Inflammatory macrophage (primary cell): Measurements from ENCODE around the gene VKORC1.

ENCODE experiments used
- DNase-seq, 2 donors: peaks; one replicate each; pipeline ENCODE4 v3.0.0-alpha.2; 2020 to 2022

The VKORC1 gene

GRCh38 chr16:31130336-31130891, 35.8 kb upstream of the VKORC1 start:
- peak; percentile 53 to 64 for DNase-seq

GRCh38 chr16:31129568-31130335, 35.2 kb upstream of the VKORC1 start:
- peak; percentile 88 to 89 for DNase-seq

GRCh38 chr16:31128711-31129567, 34.3 kb upstream of the VKORC1 start:
- DNase-seq, result peak; percentile 94 to 95

GRCh38 chr16:31127182-31127581, 32.6 kb upstream of the VKORC1 start:
- no peak for DNase-seq

DNA sequence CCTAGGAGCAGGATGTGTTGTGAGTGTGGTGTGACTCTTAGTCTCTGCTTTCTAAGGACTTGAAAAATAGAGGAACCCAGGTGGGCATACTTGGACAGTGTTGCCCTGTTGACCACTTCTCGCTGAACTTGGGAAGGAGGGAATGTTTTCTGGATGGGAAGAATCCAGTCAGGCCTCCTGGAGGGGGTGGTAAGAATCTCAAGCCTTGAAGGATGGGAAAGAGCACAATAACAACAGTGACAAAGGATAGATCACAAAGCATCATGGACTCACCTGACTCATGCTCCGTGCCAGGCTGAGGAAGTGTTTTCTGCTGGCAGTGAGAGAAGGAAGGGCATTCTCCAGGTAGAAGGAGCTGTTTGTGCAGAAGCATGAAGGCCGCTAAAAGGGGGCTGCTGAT, 31.2 kb upstream of the VKORC1 start:
- no peak for DNase-seq

GRCh38 chr16:31120129-31120528, 25.5 kb upstream of the VKORC1 start:
- no peak for DNase-seq

GRCh38 chr16:31118223-31119155, 23.9 kb upstream of the VKORC1 start:
- DNase-seq, result peak; percentile 81 to 90

DNA sequence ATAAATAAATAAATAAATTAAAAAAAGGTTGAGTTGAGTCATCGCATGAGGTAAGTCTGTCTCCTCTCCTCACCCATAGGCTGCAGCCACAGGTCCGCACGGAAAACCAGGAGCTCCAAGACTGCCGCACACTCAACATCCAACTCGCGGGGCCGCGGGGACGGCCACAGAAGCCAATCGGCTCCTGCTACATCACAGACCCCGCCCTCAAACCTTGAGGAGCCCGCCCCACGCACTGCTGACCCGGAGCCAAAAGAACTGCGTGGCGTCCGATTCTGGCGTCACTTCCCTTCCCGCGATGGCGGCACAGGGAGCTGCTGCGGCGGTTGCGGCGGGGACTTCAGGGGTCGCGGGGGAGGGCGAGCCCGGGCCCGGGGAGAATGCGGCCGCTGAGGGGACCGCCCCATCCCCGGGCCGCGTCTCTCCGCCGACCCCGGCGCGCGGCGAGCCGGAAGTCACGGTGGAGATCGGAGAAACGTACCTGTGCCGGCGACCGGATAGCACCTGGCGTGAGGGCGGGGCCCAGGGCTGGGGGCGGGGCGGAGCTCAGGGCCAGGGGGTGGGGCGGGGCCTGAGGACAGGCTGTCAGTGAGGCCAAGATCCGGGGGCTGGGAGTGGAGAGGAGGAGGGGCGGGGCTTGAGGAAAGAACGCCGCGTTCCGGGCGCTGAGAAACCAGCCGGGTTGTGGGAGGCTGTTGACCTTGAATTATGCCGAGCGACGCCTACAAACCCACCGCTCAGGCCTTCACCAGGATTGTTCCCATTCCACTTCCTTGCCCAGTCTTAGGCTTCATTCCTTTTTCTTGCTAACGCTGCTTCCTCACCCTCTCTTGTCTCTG, 23.0 kb upstream of the VKORC1 start, which contains the start of gene KAT8:
TSS of gene KAT8 (plus strand) at position 281 of the 839 bp plus-strand sequence. CDS start at position 299, 18 bp downstream.
- DNase-seq, result peak; percentile 99 to 100

DNA sequence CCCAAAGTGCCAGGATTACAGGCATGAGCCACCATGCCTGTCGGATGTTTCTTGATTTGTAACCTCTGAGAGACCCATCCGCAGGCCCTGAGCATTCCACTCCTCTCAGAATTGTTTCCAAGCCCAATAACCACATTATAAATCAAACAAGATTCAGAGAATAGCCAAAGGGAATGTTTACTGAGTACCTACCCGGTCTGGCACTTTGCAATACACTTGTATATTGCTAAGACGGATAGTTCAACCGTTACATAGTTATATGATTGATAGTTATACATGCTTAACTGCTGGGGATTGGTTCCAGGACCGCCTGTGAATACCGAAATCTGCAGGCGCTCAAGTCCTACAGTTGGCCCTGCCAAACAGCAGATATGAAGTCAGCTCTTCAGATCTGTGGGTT, 19.9 kb upstream of the VKORC1 start:
- no peak for DNase-seq

- peak; percentile 88 to 92 for DNase-seq
Measured at GRCh38 chr16:31113121-31114120, 18.8 kb upstream of the VKORC1 start.

DNA sequence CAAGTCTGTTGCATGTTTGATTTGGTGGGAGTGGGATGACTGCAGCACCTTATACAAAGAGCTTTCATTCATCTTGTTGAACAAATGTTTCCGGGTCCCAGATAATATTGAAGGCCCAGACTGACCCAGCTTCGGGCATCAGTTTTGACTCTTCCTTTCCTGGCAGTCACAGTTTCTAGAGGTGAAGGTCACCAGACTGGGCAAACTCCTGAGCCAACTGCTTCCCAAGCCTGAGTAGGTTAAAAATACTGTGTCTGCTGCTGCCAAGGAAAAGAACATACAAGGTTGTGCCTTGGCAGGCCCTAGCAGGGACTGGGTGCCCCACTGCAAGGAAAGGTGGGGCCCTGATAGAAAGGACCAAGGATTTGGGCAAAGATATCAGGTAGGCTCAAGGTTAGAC, 18.1 kb upstream of the VKORC1 start:
- DNase-seq, result no peak

- DNase-seq, result no peak
Measured at GRCh38 chr16:31111881-31112466, 17.4 kb upstream of the VKORC1 start.

GRCh38 chr16:31110106-31111034, 15.8 kb upstream of the VKORC1 start:
- no peak for DNase-seq

DNA sequence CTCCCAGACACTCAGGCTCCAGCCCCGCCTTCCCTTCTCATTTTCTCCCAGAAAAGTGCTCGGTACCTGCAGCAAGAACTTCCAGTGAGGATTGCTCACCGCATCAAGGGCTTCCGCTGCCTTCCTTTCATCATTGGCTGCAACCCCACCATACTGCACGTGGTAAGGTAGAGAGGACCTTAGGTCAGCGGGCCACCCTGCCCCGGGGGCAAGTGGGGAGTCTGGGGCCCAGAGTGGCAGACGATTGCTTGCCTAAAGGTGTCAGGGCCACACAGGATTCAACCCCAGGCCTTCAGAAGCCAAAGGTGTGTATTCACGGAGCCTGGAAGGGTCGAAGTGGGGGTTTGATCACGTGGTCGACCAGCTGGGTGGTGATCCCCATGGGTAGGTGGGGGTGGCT, 15.0 kb upstream of the VKORC1 start:
- no peak for DNase-seq

DNA sequence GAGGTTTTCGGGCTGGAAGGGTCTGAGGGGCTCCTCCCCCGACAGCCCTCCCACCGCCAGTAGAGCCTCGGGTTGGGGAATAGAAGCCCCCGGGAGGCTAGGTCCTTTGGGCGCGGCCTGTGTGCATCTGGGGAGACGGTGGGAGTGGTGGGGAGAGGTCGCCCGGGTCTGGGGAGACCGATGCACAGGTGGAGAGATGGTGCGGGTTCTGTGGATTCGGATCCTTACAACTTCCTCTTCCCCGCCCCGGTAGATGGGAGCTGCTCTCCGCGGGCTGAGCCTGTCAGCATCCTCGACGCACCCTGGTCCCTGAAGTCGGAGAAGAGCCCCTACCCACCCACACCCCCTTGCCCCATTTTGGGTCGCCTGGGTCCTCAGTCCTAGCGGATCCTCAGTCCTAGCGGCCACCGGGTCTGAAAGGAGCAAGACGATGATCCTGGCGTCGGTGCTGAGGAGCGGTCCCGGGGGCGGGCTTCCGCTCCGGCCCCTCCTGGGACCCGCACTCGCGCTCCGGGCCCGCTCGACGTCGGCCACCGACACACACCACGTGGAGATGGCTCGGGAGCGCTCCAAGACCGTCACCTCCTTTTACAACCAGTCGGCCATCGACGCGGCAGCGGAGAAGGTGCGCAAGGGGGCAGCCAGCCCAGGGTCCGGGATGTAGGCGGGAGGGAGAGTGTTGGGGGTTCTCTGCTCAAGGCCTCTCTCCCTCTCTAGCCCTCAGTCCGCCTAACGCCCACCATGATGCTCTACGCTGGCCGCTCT, 14.4 kb upstream of the VKORC1 start:
- no peak for DNase-seq

DNA sequence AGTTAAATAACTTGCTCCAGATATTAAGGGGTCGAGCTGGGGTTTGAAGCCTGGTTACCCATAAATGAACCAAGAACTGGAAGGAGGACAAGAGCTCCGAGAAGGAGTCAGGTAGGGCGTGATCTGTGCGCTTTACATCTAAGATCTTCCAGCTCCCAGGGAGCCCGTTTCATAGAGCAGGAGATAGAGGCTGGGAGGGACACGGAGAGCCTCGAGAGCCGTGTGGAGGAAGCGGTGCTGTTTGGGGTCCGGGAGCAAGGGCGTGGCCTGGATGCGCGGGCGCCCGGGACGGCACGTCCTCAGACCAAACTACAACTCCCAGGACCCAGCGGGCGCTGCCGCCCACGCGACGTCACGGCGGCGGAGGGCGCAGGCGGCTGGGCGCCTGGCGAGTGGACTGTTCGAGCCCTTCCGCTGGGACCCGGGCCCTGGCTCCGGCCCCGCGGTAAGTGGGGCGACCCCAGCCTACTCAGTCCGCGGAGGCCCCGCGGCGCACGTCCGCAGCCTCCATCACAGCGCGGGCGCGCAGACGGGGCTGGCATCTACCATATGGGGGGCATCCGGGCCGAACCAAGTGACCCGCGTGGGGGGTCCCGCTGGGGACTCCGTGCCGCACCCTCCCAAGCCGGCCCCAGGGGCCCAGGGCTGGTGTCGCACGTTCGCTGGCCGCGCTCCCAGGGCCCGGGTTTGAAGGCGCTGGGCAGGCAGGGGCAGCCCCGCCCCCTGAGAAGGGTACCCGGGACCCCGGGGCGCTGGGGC, 13.6 kb upstream of the VKORC1 start, which contains the start of gene BCKDK:
TSS of gene BCKDK (plus strand) at position 352 of the 759 bp plus-strand sequence. CDS start 838 bp downstream, outside the sequence.
- DNase-seq, result peak; percentile 77 to 89

DNA sequence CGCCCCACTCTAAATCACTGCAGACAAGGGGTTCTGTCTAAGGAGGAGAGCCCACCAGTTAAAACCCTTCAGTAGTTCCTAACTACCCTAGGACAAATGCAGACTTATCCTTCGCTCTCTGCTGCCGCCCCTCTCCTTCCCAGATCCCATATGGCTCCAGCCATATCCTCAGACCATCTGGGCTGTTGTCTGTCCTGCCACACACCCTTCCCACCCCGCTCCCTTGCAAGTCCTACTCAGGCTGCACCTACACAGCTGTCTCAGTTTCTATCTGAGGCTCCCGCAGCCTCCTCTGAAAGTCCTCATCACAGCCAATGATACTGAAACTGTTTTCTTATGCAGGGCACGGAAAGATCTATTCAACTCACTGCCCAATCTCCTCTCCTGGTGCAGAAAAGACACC, 12.9 kb upstream of the VKORC1 start:
- DNase-seq, result no peak
